Keratinocyte (primary cell): ENCODE measurements around the gene GCH1. TPM values are rescaled to one million over a fixed set of nuclear protein-coding genes. Genes with fewer than 3 reads are reported as not detected.
"Not testable (repeated sequence)": the region's sequence is repeated elsewhere in the genome, so short reads cannot be mapped to it uniquely, and the experiment has no call there.

Source experiments
- DNase-seq: peaks from one replicate; pipeline ENCODE4 v3.0.0-alpha.2; 2011; ENCODE audit warnings: low read depth, missing footprints, low spot score
- FAIRE-seq: peaks from 2 replicates; lab custom pipeline; 2011; peaks lifted over from hg19 to GRCh38; lab: Jason Lieb, UNC
- H2AFZ ChIP-seq: 2 replicates; pipeline ENCODE4 v1.6.0; 2012; ENCODE audit warnings: low read length, control low read depth, inconsistent platforms; ENCODE audit not compliant: control insufficient read depth
- H3K27ac ChIP-seq: 2 replicates; pipeline ENCODE4 v1.5.1; 2011; ENCODE audit warnings: low read length; ENCODE audit not compliant: control insufficient read depth, insufficient read depth
- H3K27me3 ChIP-seq: 3 replicates; pipeline ENCODE4 v1.6.0; 2011; ENCODE audit warnings: low read length; ENCODE audit not compliant: control insufficient read depth, insufficient read depth; ENCODE audit errors: extremely low read depth
- H3K36me3 ChIP-seq, 2 experiments: 2 replicates in 1 of 2; 3 replicates in 1 of 2; pipeline ENCODE4 v1.5.1; 2011; ENCODE audit warnings: low read length in 2 of 2, mild to moderate bottlenecking in 1 of 2; ENCODE audit not compliant: control insufficient read depth in 2 of 2, insufficient read depth in 2 of 2; ENCODE audit errors: extremely low read depth in 1 of 2
- H3K4me1 ChIP-seq: 3 replicates; pipeline ENCODE4 v1.5.1; 2011; ENCODE audit warnings: low read length; ENCODE audit not compliant: control insufficient read depth, insufficient read depth; ENCODE audit errors: extremely low read depth
- H3K4me2 ChIP-seq: 3 replicates; pipeline ENCODE4 v1.6.0; 2011; ENCODE audit warnings: low read depth, low read length; ENCODE audit not compliant: control insufficient read depth, insufficient read depth; ENCODE audit errors: extremely low read depth
- H3K4me3 ChIP-seq, 3 experiments: fragments of 200-600 bp in 1 of 3; sonication (generic) in 1 of 3; 2 replicates in 2 of 3; 3 replicates in 1 of 3; pipeline ENCODE4 v1.5.1; 2011 to 2016; ENCODE audit warnings: low read length in 3 of 3, mild to moderate bottlenecking in 3 of 3, control low read depth in 2 of 3, inconsistent platforms in 1 of 3, low read depth in 1 of 3, mixed read lengths in 1 of 3, mixed run types in 1 of 3, moderate library complexity in 1 of 3; ENCODE audit not compliant: control insufficient read depth in 2 of 3, insufficient read depth in 2 of 3; ENCODE audit errors: extremely low read depth in 1 of 3
- H3K79me2 ChIP-seq: 2 replicates; pipeline ENCODE4 v1.6.0; 2012; ENCODE audit warnings: low read length; ENCODE audit not compliant: control insufficient read depth, insufficient read depth
- H3K9ac ChIP-seq: 3 replicates; pipeline ENCODE4 v1.6.0; 2011; ENCODE audit warnings: low read length; ENCODE audit not compliant: control insufficient read depth, insufficient read depth; ENCODE audit errors: extremely low read depth
- H3K9me1 ChIP-seq: 3 replicates; pipeline ENCODE4 v1.6.0; 2011; ENCODE audit warnings: low read length; ENCODE audit not compliant: control insufficient read depth, insufficient read depth; ENCODE audit errors: extremely low read depth
- H3K9me3 ChIP-seq: 2 replicates; pipeline ENCODE4 v1.5.1; 2012; ENCODE audit warnings: low read depth, low read length; ENCODE audit not compliant: control insufficient read depth
- H4K20me1 ChIP-seq: 3 replicates; pipeline ENCODE4 v1.6.0; 2011; ENCODE audit warnings: low read length; ENCODE audit not compliant: control insufficient read depth, insufficient read depth; ENCODE audit errors: extremely low read depth
- CTCF ChIP-seq, 3 experiments: IDR thresholded peaks in 1 of 3; conservative IDR thresholded peaks in 1 of 3; optimal IDR thresholded peaks in 1 of 3; 2 replicates in 2 of 3; 3 replicates in 1 of 3; pipeline versions ENCODE3 to v1.5.1; 2011; ENCODE audit warnings: low read length in 3 of 3, mild to moderate bottlenecking in 3 of 3, moderate library complexity in 2 of 3, control low read depth in 1 of 3, inconsistent platforms in 1 of 3; ENCODE audit not compliant: insufficient read depth in 2 of 3; ENCODE audit errors: extremely low read depth in 1 of 3
- EZH2 ChIP-seq: IDR thresholded peaks from one replicate; pipeline ENCODE4 v1.6.1; 2012; ENCODE audit warnings: inconsistent platforms, mild to moderate bottlenecking, low read length, moderate library complexity
- dilution Hi-C: fragments of 300-500 bp; cut with MboI; formaldehyde crosslinking; loops from one replicate; pipeline ENCODE4 v1.7.0; 2020; ENCODE audit warnings: low sequenced_read_pairs; ENCODE audit not compliant: extremely low pct_ligation_motif_present
- polyA plus RNA-seq, 5 experiments: library from polyadenylated mRNA; depleted of rRNA in 3 of 5; stranded (reverse) in 3 of 5; stranded (forward) in 1 of 5; unstranded in 1 of 5; fragments of >200 nt; gene quantifications; 1 replicate in 1 of 5; 2 replicates in 3 of 5; 3 replicates in 1 of 5; pipeline versions ENCODE4 v1.2.1 to v1.2.3, GENCODE V29; 2011 to 2012; ENCODE audit warnings: missing spikeins in 2 of 5, low read depth in 1 of 5, low replicate concordance in 1 of 5

The GCH1 gene
- polyA plus RNA-seq, 1 donor (not counting 4 experiments of a cell fraction or from before 2014, with no cell fraction given), result 3.4 TPM

GRCh38 chr14:54916101-54916500, 13.5 kb upstream of the GCH1 start:
- Histone ChIP-seq H3K36me3 (no peaks in the 10 kb centered on the region), H3K27ac (no peak overlapping the region), H3K79me2 (no peaks in the 10 kb centered on the region), H3K4me3 (no peak overlapping the region), H2AFZ (no peak overlapping the region), H3K27me3 (no peaks in the 10 kb centered on the region), H3K4me2 (no peak overlapping the region), H3K9ac (no peak overlapping the region), H3K9me3 (no peaks in the 10 kb centered on the region), H4K20me1 (no peaks in the 10 kb centered on the region), H3K9me1 (no peaks in the 10 kb centered on the region), H3K4me1 (no peaks in the 10 kb centered on the region)
- dilution Hi-C loops, result no loop called here
- DNase-seq, result no peak
- TF ChIP-seq CTCF (optimal IDR thresholded peaks at IDR 0.05 in 1 of 3, IDR thresholded peaks at IDR 0.05 in 1 of 3, conservative IDR thresholded peaks at IDR 0.05 in 1 of 3; ENCODE audit: extremely low read depth in 1 of 3, insufficient read depth in 2 of 3, low read length in 3 of 3) (no peak), EZH2 (no peak)
- no peak for FAIRE-seq

GRCh38 chr14:54909817-54910558, 7.4 kb upstream of the GCH1 start:
- Histone ChIP-seq H3K9ac (no peak overlapping the region), H3K27ac (no peak overlapping the region), H3K27me3 (no peaks in the 10 kb centered on the region), H2AFZ (no peak overlapping the region), H3K4me1 (no peaks in the 10 kb centered on the region), H3K4me2 (no peak overlapping the region), H4K20me1 (no peaks in the 10 kb centered on the region), H3K9me1 (no peaks in the 10 kb centered on the region), H3K4me3 (no peak overlapping the region), H3K79me2 (no peaks in the 10 kb centered on the region), H3K9me3 (no peaks in the 10 kb centered on the region), H3K36me3 (no peaks in the 10 kb centered on the region)
- dilution Hi-C loops, result no loop called here
- TF ChIP-seq EZH2 (no peak), CTCF (optimal IDR thresholded peaks at IDR 0.05 in 1 of 3, IDR thresholded peaks at IDR 0.05 in 1 of 3, conservative IDR thresholded peaks at IDR 0.05 in 1 of 3; ENCODE audit: extremely low read depth in 1 of 3, insufficient read depth in 2 of 3, low read length in 3 of 3) (no peak)
- DNase-seq, result no peak
- no peak for FAIRE-seq

- H3K9ac ChIP-seq, H3K79me2 ChIP-seq, H3K9me3 ChIP-seq, H2AFZ ChIP-seq, H3K27me3 ChIP-seq, H4K20me1 ChIP-seq, H3K4me3 ChIP-seq, dilution Hi-C loops, H3K4me2 ChIP-seq, DNase-seq, H3K36me3 ChIP-seq, H3K9me1 ChIP-seq, H3K27ac ChIP-seq, FAIRE-seq, H3K4me1 ChIP-seq: not testable (repeated sequence)
Measured at GRCh38 chr14:54908973-54909372, 6.3 kb upstream of the GCH1 start.
